K562 (cell line): ENCODE results near the gene CCDC60. TPM values are rescaled to one million over a fixed set of nuclear protein-coding genes. Genes with fewer than 3 reads are reported as not detected.

ENCODE experiments used
- ATAC-seq: fragments of 200-7000 bp; cut with Tn5 transposase; 3 replicates; pipeline ENCODE4 v1.9.1; 2020; ENCODE audit warnings: moderate library complexity
- BruUV-seq: library from RNA; stranded (reverse); fragments of 400-500 nt; replicated peaks from 2 replicates; lab custom pipeline; 2021; lab: Mats Ljungman, UMichigan
- CTCF ChIA-PET: fragments of 300-600 bp; formaldehyde crosslinking; extraction: SDS; loops from one replicate; lab custom pipeline; 2021; ENCODE audit warnings: low intra/inter-chr PET ratio; lab: Yijun Ruan, JAX
- POLR2A ChIA-PET: fragments of 300-600, 350-650 bp; sonication (Branson Sonifier 250); formaldehyde crosslinking; extraction: SDS; loops from one replicate; lab custom pipeline; 2021; ENCODE audit warnings: antibody characterized with exemption, inconsistent platforms; lab: Yijun Ruan, JAX
- DNase-seq, 4 experiments: peaks; one replicate each; pipeline versions ENCODE4 v3.0.0 to v3.0.0-alpha.2; 2011 to 2018; ENCODE audit warnings: low spot score in 3 of 4, mixed read lengths in 3 of 4; ENCODE audit errors: extremely low read depth in 1 of 4
- FAIRE-seq: peaks from 2 replicates; lab custom pipeline; 2011; peaks lifted over from hg19 to GRCh38; lab: Jason Lieb, UNC
- H2AFZ ChIP-seq: 2 replicates; pipeline ENCODE4 v1.6.0; 2011; ENCODE audit warnings: low read depth, low read length, control low read depth, inconsistent platforms
- H3K27ac ChIP-seq: fragments of 200-600 bp; 3 replicates; pipeline ENCODE4 v1.8.0; 2011; ENCODE audit warnings: low read depth, mild to moderate bottlenecking, control low read depth, inconsistent platforms, low read length, moderate library complexity, mixed read lengths; ENCODE audit errors: extremely low read depth
- H3K27me3 ChIP-seq, 2 experiments: fragments of 300-600 bp in 1 of 2; 2 replicates in 1 of 2; 3 replicates in 1 of 2; pipeline versions ENCODE4 v1.6.0 to v1.8.0; 2011; ENCODE audit warnings: inconsistent platforms in 2 of 2, low read length in 2 of 2, mild to moderate bottlenecking in 1 of 2, mixed read lengths in 1 of 2, moderate library complexity in 1 of 2; ENCODE audit not compliant: control insufficient read depth in 2 of 2, insufficient read depth in 2 of 2
- H3K36me3 ChIP-seq: fragments of 300-600 bp; 3 replicates; pipeline ENCODE4 v1.8.0; 2011; ENCODE audit warnings: mild to moderate bottlenecking, low read length, inconsistent platforms; ENCODE audit not compliant: control insufficient read depth, insufficient read depth
- H3K4me1 ChIP-seq, 2 experiments: fragments of 200-600 bp in 1 of 2; replicated peaks in 1 of 2; 2 replicates in 1 of 2; 3 replicates in 1 of 2; pipeline versions ENCODE4 v1.5.1 to v1.8.0; 2011; ENCODE audit warnings: inconsistent platforms in 2 of 2, low read length in 2 of 2, mild to moderate bottlenecking in 1 of 2, mixed read lengths in 1 of 2, moderate library complexity in 1 of 2; ENCODE audit not compliant: control insufficient read depth in 2 of 2, insufficient read depth in 2 of 2
- H3K4me2 ChIP-seq: 2 replicates; pipeline ENCODE4 v1.6.1; 2011; ENCODE audit warnings: low read length, control low read depth, inconsistent platforms, mixed read lengths; ENCODE audit not compliant: insufficient read depth
- H3K4me3 ChIP-seq: fragments of 200-600 bp; sonication (generic), shearing (Covaris generic); 2 replicates; pipeline ENCODE4 v1.5.1; 2016; ENCODE audit warnings: control low read depth, inconsistent platforms
- H3K79me2 ChIP-seq: fragments of 200-600 bp; 3 replicates; pipeline ENCODE4 v1.8.0; 2011; ENCODE audit warnings: low read length, inconsistent platforms; ENCODE audit not compliant: control insufficient read depth, insufficient read depth
- H3K9ac ChIP-seq, 2 experiments: 2 replicates each; pipeline versions ENCODE4 v1.6.0 to v1.6.1; 2011; ENCODE audit warnings: low read depth in 2 of 2, low read length in 2 of 2, control low read depth in 1 of 2, inconsistent platforms in 1 of 2, mild to moderate bottlenecking in 1 of 2, mixed read lengths in 1 of 2; ENCODE audit not compliant: insufficient read depth in 1 of 2
- H3K9me1 ChIP-seq: one replicate; pipeline ENCODE4 v1.6.0; 2011; ENCODE audit warnings: inconsistent platforms, mild to moderate bottlenecking, low read length, moderate library complexity; ENCODE audit not compliant: control insufficient read depth, insufficient read depth
- H3K9me3 ChIP-seq: replicated peaks from 2 replicates; pipeline ENCODE4 v1.5.1; 2011; ENCODE audit warnings: low read depth, low read length, inconsistent platforms; ENCODE audit not compliant: control insufficient read depth, insufficient read depth
- H4K20me1 ChIP-seq: replicated peaks from 2 replicates; pipeline ENCODE4 v1.6.1; 2011; ENCODE audit warnings: low read length, inconsistent platforms, mixed read lengths; ENCODE audit not compliant: control insufficient read depth, insufficient read depth
- CREB3 ChIP-seq: fragments of 450-650 bp; conservative IDR thresholded peaks from 2 replicates; pipeline ENCODE4 v1.6.1; 2016; ENCODE audit warnings: missing genetic modification characterization, low read depth, mild to moderate bottlenecking, missing compliant biosample characterization, moderate library complexity
- HLTF ChIP-seq: fragments of 450-650 bp; IDR thresholded peaks from 2 replicates; pipeline ENCODE4 v1.6.1; 2016
- TFAP4 ChIP-seq: sonication (generic); formaldehyde crosslinking; IDR thresholded peaks from 2 replicates; pipeline ENCODE4 v1.8.0; 2022; ENCODE audit warnings: missing genetic modification reagents, mild to moderate bottlenecking, moderate library complexity, borderline replicate concordance
- ZNF324 ChIP-seq: fragments of 250-450 bp; sonication (Bioruptor Pico); IDR thresholded peaks from 2 replicates; pipeline ENCODE4 v1.4.0; 2020; ENCODE audit warnings: mild to moderate bottlenecking
- ZNF740 ChIP-seq, 3 experiments: fragments of 200-800 bp in 1 of 3; sonication (Bioruptor generic) in 1 of 3; sonication (generic) in 1 of 3; formaldehyde crosslinking in 1 of 3; IDR thresholded peaks; 2 replicates each; pipeline versions ENCODE4 v1.6.1 to v1.8.0; 2016 to 2022; ENCODE audit warnings: mild to moderate bottlenecking in 2 of 3, missing compliant biosample characterization in 2 of 3, missing genetic modification characterization in 2 of 3, missing genetic modification reagents in 1 of 3
- WGBS: fragments of 100-300 bp; shearing (Covaris generic); methylation state at CpG from one replicate; pipeline ENCODE4 v1.1.6; 2016; ENCODE audit warnings: low coverage, mixed read lengths; ENCODE audit not compliant: insufficient coverage; ENCODE audit errors: missing lambda C conversion rate; 5-methylcytosine and 5-hydroxymethylcytosine counted together
- in situ Hi-C: fragments of 300-500 bp; cut with MboI; formaldehyde crosslinking; loops from 4 replicates; pipeline ENCODE4 v1.15.0; 2018; ENCODE audit warnings: inconsistent platforms, mixed read lengths
- intact Hi-C: fragments of 100-400 bp; cut with micrococcal nuclease; formaldehyde crosslinking; loops from 2 replicates; pipeline ENCODE4 v1.14.2; 2022
- polyA plus RNA-seq, 8 experiments: library from polyadenylated mRNA; depleted of rRNA in 4 of 8; stranded (reverse) in 5 of 8; unstranded in 3 of 8; fragments of >200 nt; fragmentation: Nextera tagmentation in 2 of 8; fragmentation: Illumina TruSeq in 1 of 8; extraction: Ambion mirVana in 2 of 8; extraction: Trizol in 1 of 8; gene quantifications; 2 replicates each; pipeline versions ENCODE4 v1.2.1 to v1.2.3, GENCODE V29; 2011 to 2014; ENCODE audit warnings: inconsistent platforms in 1 of 8, missing spikeins in 1 of 8
- total RNA-seq, 7 experiments: library from RNA; depleted of rRNA in 6 of 7; stranded (reverse); fragments of >200 nt in 6 of 7; fragmentation: Illumina TruSeq in 2 of 7; extraction: Trizol in 2 of 7; gene quantifications; 2 replicates each; pipeline versions ENCODE4 v1.2.1 to v1.2.3, GENCODE V29; 2011 to 2021; ENCODE audit warnings: low replicate concordance in 1 of 7

The CCDC60 gene
- total and polyA plus RNA-seq, 9 of the 15 experiments (the other 6 are each of a cell fraction or from before 2014, with no cell fraction given) = not detected

GRCh38 chr12:119491814-119492213 is 157.3 kb downstream of the CCDC60 start:
- Histone ChIP-seq H3K27ac (no peak overlapping the region), H2AFZ (no peak overlapping the region), H3K36me3 (no peaks in the 10 kb centered on the region), H3K4me3 (no peak overlapping the region), H3K27me3 (peaks cover 3 to 8% of the 10 kb centered on the region in 2 experiments; a peak in 4 of 5 replicates), H3K4me2 (no peak overlapping the region), H3K4me1 (no peaks in the 10 kb centered on the region), H3K9me3 (no peaks in the 10 kb centered on the region), H3K79me2 (no peaks in the 10 kb centered on the region), H3K9ac (no peak overlapping the region), H3K9me1 (no peaks in the 10 kb centered on the region), H4K20me1 (no peaks in the 10 kb centered on the region)
- no peak for DNase-seq
- no peak for ATAC-seq
- FAIRE-seq = no peak
- intact Hi-C loops (no loop called here), in situ Hi-C loops (no loop called here)
- ChIA-PET CTCF (no interaction called here), POLR2A (interaction anchor here (0.6 to 0.7 kb wide), 2 partner anchors 15 to 900 kb away, joined by 3 to 4 read pairs; no protein-coding TSS in a partner anchor)
- BruUV-seq = no TSS peak
- TF ChIP-seq ZNF740 (CRISPR knock-in tag; IDR thresholded peaks at IDR 0.05) (no peak), ZNF740 (tag; IDR thresholded peaks at IDR 0.05) (no peak), CREB3 (tag) (no peak), HLTF (no peak), TFAP4 (CRISPR knock-in tag) (no peak), ZNF324 (CRISPR knock-in tag) (no peak)
- WGBS = 0% methylated on average over 5 of the region's 5 CpGs
